DND-41 (cell line): ENCODE data around the gene C10orf62.

Experiments used
- EZH2 ChIP-seq: IDR thresholded peaks from 3 replicates; pipeline ENCODE4 v1.6.1; 2012; ENCODE audit warnings: borderline replicate concordance, low read depth, mild to moderate bottlenecking, moderate library complexity, low read length, inconsistent platforms; ENCODE audit not compliant: severe bottlenecking
- TF ChIP-seq, protein P1 (sequence below): IDR thresholded peaks from 2 replicates; pipeline ENCODE4 v1.5.1; 2012; ENCODE audit warnings: borderline replicate concordance, low read length, moderate library complexity, mild to moderate bottlenecking; ENCODE audit not compliant: poor library complexity, severe bottlenecking; ENCODE audit errors: extremely low read depth

GRCh38 chr10:97549587-97550322 is 39.8 kb upstream of the C10orf62 start:
- no peak for TF ChIP-seq EZH2
- TF ChIP-seq, protein P1, sequence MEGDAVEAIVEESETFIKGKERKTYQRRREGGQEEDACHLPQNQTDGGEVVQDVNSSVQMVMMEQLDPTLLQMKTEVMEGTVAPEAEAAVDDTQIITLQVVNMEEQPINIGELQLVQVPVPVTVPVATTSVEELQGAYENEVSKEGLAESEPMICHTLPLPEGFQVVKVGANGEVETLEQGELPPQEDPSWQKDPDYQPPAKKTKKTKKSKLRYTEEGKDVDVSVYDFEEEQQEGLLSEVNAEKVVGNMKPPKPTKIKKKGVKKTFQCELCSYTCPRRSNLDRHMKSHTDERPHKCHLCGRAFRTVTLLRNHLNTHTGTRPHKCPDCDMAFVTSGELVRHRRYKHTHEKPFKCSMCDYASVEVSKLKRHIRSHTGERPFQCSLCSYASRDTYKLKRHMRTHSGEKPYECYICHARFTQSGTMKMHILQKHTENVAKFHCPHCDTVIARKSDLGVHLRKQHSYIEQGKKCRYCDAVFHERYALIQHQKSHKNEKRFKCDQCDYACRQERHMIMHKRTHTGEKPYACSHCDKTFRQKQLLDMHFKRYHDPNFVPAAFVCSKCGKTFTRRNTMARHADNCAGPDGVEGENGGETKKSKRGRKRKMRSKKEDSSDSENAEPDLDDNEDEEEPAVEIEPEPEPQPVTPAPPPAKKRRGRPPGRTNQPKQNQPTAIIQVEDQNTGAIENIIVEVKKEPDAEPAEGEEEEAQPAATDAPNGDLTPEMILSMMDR = no peak
